KMS-11 (cell line): Measurements from ENCODE around the gene IFT172.

Experiments used
- H2AFZ ChIP-seq: fragments of 200-600 bp; sonication (generic); 2 replicates; pipeline ENCODE4 v1.6.1; 2016; ENCODE audit warnings: antibody characterized with exemption, mixed run types, low read depth
- H3K27ac ChIP-seq: fragments of 200-600 bp; sonication (generic); 2 replicates; pipeline ENCODE4 v1.6.1; 2016; ENCODE audit warnings: mild to moderate bottlenecking, mixed run types
- H3K27me3 ChIP-seq: fragments of 200-600 bp; sonication (generic); 2 replicates; pipeline ENCODE4 v1.6.1; 2017; ENCODE audit warnings: mild to moderate bottlenecking, low read depth, mixed run types, moderate library complexity; ENCODE audit not compliant: insufficient read depth
- H3K36me3 ChIP-seq: fragments of 200-600 bp; sonication (generic); 2 replicates; pipeline ENCODE4 v1.6.1; 2017; ENCODE audit warnings: mild to moderate bottlenecking, mixed run types; ENCODE audit not compliant: insufficient read depth
- H3K4me1 ChIP-seq: fragments of 200-600 bp; sonication (generic); 2 replicates; pipeline ENCODE4 v1.6.1; 2016; ENCODE audit warnings: mild to moderate bottlenecking, low read depth, mixed run types; ENCODE audit not compliant: poor library complexity, severe bottlenecking
- H3K4me2 ChIP-seq: fragments of 200-600 bp; sonication (generic); 2 replicates; pipeline ENCODE4 v1.7.0; 2016; ENCODE audit warnings: mild to moderate bottlenecking, mixed run types
- H3K4me3 ChIP-seq: fragments of 200-600 bp; sonication (generic); IDR thresholded peaks from 2 replicates; pipeline ENCODE4 v1.6.1; 2017; ENCODE audit warnings: low read depth, low read length, mixed read lengths; ENCODE audit not compliant: insufficient read depth
- H3K79me2 ChIP-seq: fragments of 200-600 bp; sonication (generic); 2 replicates; pipeline ENCODE4 v1.6.1; 2016; ENCODE audit warnings: low read depth, mixed run types; ENCODE audit not compliant: insufficient read depth
- H3K9ac ChIP-seq: fragments of 200-600 bp; sonication (generic); 2 replicates; pipeline ENCODE4 v1.6.1; 2016; ENCODE audit warnings: mild to moderate bottlenecking, mixed run types
- H4K20me1 ChIP-seq: fragments of 200-600 bp; sonication (generic); 2 replicates; pipeline ENCODE4 v1.6.1; 2016; ENCODE audit warnings: mild to moderate bottlenecking, mixed run types; ENCODE audit not compliant: insufficient read depth
- TF ChIP-seq, protein P1 (sequence below): fragments of 200-600 bp; sonication (generic); conservative IDR thresholded peaks from 2 replicates; pipeline ENCODE4 v1.6.1; 2017; ENCODE audit warnings: low read depth, mild to moderate bottlenecking, antibody characterized with exemption, low read length, moderate library complexity, mixed read lengths

IFT172 gene

DNA sequence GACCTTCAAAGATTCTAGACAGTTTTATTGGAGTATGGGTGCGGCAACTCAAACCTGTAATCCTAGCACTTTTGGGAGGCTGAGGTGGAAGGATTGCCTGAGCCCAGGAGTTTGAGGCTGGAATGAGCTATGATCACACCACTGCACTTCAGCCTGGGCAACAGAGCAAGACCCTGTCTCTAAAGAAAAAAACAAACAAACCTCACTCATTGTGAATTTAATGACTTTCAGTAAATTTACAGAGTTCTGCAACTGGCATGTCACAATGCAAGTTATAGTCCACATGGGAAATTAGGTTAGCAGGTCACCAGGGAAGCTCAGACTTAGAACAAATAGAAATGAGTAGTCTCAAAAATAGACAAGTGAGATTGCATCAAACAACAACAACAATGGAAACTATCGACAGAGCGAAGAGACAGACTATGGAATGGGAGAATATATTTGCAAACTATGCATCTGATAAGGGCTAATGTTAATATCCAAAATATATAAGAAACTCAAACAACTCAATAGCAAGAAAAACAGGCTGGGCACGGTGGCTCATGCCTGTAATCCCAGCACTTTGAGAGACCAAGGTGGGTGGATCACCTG, 67.8 kb downstream of the IFT172 start:
- Histone ChIP-seq H3K27ac (no peak overlapping the region), H2AFZ (no peak overlapping the region), H3K4me2 (no peak overlapping the region), H3K36me3 (no peaks in the 10 kb centered on the region), H3K9ac (no peak overlapping the region), H3K4me3 (no peak overlapping the region), H4K20me1 (no peaks in the 10 kb centered on the region), H3K27me3 (no peaks in the 10 kb centered on the region), H3K79me2 (no peaks in the 10 kb centered on the region), H3K4me1 (no peaks in the 10 kb centered on the region)
- TF ChIP-seq, protein P1, sequence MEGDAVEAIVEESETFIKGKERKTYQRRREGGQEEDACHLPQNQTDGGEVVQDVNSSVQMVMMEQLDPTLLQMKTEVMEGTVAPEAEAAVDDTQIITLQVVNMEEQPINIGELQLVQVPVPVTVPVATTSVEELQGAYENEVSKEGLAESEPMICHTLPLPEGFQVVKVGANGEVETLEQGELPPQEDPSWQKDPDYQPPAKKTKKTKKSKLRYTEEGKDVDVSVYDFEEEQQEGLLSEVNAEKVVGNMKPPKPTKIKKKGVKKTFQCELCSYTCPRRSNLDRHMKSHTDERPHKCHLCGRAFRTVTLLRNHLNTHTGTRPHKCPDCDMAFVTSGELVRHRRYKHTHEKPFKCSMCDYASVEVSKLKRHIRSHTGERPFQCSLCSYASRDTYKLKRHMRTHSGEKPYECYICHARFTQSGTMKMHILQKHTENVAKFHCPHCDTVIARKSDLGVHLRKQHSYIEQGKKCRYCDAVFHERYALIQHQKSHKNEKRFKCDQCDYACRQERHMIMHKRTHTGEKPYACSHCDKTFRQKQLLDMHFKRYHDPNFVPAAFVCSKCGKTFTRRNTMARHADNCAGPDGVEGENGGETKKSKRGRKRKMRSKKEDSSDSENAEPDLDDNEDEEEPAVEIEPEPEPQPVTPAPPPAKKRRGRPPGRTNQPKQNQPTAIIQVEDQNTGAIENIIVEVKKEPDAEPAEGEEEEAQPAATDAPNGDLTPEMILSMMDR = no peak

GRCh38 chr2:27420996-27421395, 68.5 kb downstream of the IFT172 start:
- Histone ChIP-seq H3K36me3 (no peaks in the 10 kb centered on the region), H3K79me2 (no peaks in the 10 kb centered on the region), H3K9ac (no peak overlapping the region), H3K4me2 (no peak overlapping the region), H3K4me3 (no peak overlapping the region), H3K27ac (no peak overlapping the region), H3K27me3 (no peaks in the 10 kb centered on the region), H3K4me1 (no peaks in the 10 kb centered on the region), H2AFZ (no peak overlapping the region), H4K20me1 (no peaks in the 10 kb centered on the region)
- TF ChIP-seq, protein P1 = no peak

DNA sequence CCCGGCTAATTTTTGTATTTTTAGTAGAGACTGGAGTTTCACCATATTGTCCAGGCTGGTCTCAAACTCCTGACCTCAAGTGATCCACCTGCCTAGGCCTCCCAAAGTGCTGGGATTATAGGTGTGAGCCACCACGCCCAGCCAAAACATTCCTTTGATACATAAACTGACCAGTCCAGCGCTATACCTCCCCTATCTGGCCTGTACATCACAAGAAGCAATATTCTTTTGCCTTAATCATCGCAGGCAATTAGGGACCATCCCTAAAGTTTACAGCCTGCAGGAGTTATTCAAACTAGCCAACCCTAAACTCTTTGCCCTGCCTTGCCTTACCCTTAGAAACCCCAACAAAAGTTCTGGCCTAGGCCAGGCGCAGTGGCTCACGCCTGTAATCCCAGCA, 73.4 kb downstream of the IFT172 start:
- Histone ChIP-seq H3K4me3 (no peak overlapping the region), H3K9ac (no peak overlapping the region), H2AFZ (no peak overlapping the region), H3K4me1 (no peaks in the 10 kb centered on the region), H3K4me2 (no peak overlapping the region), H4K20me1 (no peaks in the 10 kb centered on the region), H3K27ac (no peak overlapping the region), H3K36me3 (no peaks in the 10 kb centered on the region), H3K79me2 (no peaks in the 10 kb centered on the region), H3K27me3 (no peaks in the 10 kb centered on the region)
- TF ChIP-seq, protein P1 = no peak

DNA sequence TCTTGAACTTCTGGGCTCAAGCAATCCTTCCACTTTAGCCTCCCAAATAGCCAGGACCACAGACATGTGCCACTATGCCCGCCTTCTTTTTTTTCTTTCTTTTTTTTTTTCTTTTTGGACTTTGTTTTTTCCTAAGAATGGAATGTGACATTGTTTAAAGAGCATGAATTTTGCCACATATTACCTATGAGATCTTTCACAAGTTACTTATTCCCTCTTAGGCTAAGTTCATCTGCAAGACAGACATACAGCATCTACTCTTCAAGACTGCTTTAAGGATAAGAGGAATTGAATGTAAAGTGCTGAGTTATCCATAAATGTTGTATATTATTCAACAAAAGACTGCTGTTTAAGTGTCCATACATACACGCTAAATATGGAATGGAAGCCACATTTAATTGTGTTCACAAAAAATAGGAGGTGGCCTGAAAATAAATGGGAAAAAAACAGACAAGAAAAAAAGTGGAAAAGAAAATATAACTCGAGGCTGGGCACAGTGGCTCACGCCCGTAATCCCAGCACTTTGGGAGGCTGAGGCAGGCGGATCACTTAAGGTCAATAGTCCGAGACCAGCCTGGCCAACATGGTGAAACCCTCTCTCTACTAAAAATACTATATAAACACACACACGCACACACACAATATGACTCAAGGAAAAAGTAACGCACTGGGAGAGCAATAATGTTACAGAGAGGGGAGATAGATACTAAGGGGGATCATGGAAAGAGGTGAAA, 77.0 kb downstream of the IFT172 start:
- peaks cover 11% of the 10 kb centered on the region for H3K4me1 ChIP-seq
- H3K27ac ChIP-seq = no peak overlapping the region
- no peak overlapping the region for H2AFZ ChIP-seq
- H3K36me3 ChIP-seq = no peaks in the 10 kb centered on the region
- TF ChIP-seq, protein P1 = no peak
- no peaks in the 10 kb centered on the region for H3K27me3 ChIP-seq
- no peak overlapping the region for H3K4me2 ChIP-seq
- no peak overlapping the region for H3K9ac ChIP-seq
- no peak overlapping the region for H3K4me3 ChIP-seq
- H3K79me2 ChIP-seq = peaks cover 17% of the 10 kb centered on the region
- H4K20me1 ChIP-seq = peaks cover 3% of the 10 kb centered on the region; the same call in 1 of the 2 replicates
